ENCODE measurements around the gene SH3BP5.

DNA sequence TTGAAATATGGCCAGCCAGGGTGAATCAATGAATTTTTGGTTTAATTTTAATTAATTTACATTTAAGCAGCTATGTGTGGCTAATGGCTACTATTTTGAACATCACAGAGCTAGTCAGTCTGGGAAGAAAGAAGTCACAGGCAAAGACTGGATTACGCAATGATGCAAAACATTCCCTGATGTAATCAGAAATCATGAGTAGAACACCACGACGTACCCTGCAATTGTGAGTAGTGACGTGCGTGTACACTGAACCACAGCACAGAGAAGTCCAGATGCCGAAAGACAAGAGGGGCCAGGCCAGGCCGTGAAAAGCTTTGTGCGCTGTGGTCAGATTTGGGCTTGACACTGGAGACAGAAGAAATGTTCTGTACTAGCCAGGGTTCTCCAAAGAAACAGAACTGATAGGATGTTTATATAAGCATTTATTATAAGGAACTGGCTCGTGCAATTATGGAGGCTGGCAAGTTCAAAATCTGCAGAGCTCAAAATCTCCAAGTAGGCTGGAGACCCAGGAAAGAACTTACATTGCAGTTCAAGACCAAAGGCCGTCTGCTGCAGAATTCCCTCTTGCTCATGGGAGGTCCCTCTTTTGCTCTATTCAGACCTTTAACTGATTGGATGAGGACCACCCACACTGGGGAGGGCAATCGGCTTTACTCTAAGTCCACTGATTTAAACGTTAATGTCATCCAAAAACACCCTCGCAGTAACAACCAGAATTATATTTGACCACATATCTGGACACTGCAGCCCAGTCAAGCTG lies 44.6 kb downstream of the SH3BP5 start:
- TF ChIP-seq CTCF (IDR thresholded peaks at IDR 0.05) (no peak), POLR2A (IDR thresholded peaks at IDR 0.05) (no peak)

Measured in Peyer's patch (tissue), 4 donors.